CD14-positive monocyte (primary cell): ENCODE data around the gene TFAP2B. TPM values are rescaled to one million over a fixed set of nuclear protein-coding genes. Genes with fewer than 3 reads are reported as not detected.
A peak's percentile ranks its signal among the peaks of the same experiment; 100 is the strongest.

Experiments
- DNase-seq, 3 donors: peaks; one replicate each; pipeline ENCODE4 v3.0.0-alpha.2; 2011 to 2022
- H2AFZ ChIP-seq: 2 replicates; pipeline ENCODE4 v1.6.0; 2012; ENCODE audit warnings: mild to moderate bottlenecking, low read depth, low read length, inconsistent platforms; ENCODE audit not compliant: insufficient read depth, poor library complexity, severe bottlenecking
- H3K27ac ChIP-seq, 2 donors: 1 replicate in 1 of 2; 2 replicates in 1 of 2; pipeline ENCODE4 v1.5.1; 2012 to 2013; ENCODE audit warnings: low read length in 2 of 2, control low read depth in 1 of 2, inconsistent platforms in 1 of 2, low read depth in 1 of 2, mild to moderate bottlenecking in 1 of 2
- H3K27me3 ChIP-seq, 2 donors: one replicate each; pipeline versions ENCODE4 v1.6.0 to v1.6.1; 2011 to 2013; ENCODE audit warnings: low read length in 2 of 2; ENCODE audit not compliant: control insufficient read depth in 2 of 2, insufficient read depth in 2 of 2
- H3K36me3 ChIP-seq, 2 donors: replicated peaks in 1 of 2; 1 replicate in 1 of 2; 2 replicates in 1 of 2; pipeline versions ENCODE4 v1.5.1 to v1.6.1; 2012 to 2013; ENCODE audit warnings: low read length in 2 of 2, control low read depth in 1 of 2, inconsistent platforms in 1 of 2, mild to moderate bottlenecking in 1 of 2; ENCODE audit not compliant: insufficient read depth in 2 of 2, control insufficient read depth in 1 of 2
- H3K4me1 ChIP-seq, 2 donors: 1 replicate in 1 of 2; 2 replicates in 1 of 2; pipeline versions ENCODE4 v1.5.1 to v1.6.1; 2012 to 2013; ENCODE audit warnings: low read length in 2 of 2, control low read depth in 1 of 2, inconsistent platforms in 1 of 2, mild to moderate bottlenecking in 1 of 2, moderate library complexity in 1 of 2; ENCODE audit not compliant: insufficient read depth in 2 of 2, control insufficient read depth in 1 of 2
- H3K4me2 ChIP-seq: replicated peaks from 2 replicates; pipeline ENCODE3; 2012; ENCODE audit warnings: low read length, moderate library complexity, mild to moderate bottlenecking; ENCODE audit not compliant: poor library complexity, severe bottlenecking; ENCODE audit errors: extremely low read depth
- H3K4me3 ChIP-seq, 3 experiments: fragments of 200-600 bp in 1 of 3; sonication (generic) in 1 of 3; replicated peaks in 1 of 3; 1 replicate in 2 of 3; 2 replicates in 1 of 3; pipeline ENCODE4 v1.5.1; 2011 to 2013; ENCODE audit warnings: low read length in 3 of 3, mild to moderate bottlenecking in 3 of 3, control low read depth in 2 of 3, low read depth in 2 of 3, inconsistent platforms in 1 of 3, moderate library complexity in 1 of 3
- H3K79me2 ChIP-seq: 2 replicates; pipeline ENCODE4 v1.6.0; 2012; ENCODE audit warnings: mild to moderate bottlenecking, control low read depth, inconsistent platforms, low read length, moderate library complexity; ENCODE audit not compliant: insufficient read depth
- H3K9ac ChIP-seq: 2 replicates; pipeline ENCODE4 v1.6.0; 2017; ENCODE audit warnings: low read length, mild to moderate bottlenecking; ENCODE audit not compliant: insufficient read depth, poor library complexity, severe bottlenecking
- H3K9me3 ChIP-seq, 2 donors: replicated peaks in 1 of 2; 1 replicate in 1 of 2; 2 replicates in 1 of 2; pipeline versions ENCODE4 v1.5.1 to v1.6.1; 2012 to 2013; ENCODE audit warnings: low read length in 2 of 2, control low read depth in 1 of 2; ENCODE audit not compliant: control insufficient read depth in 1 of 2, insufficient read depth in 1 of 2
- H4K20me1 ChIP-seq: 2 replicates; pipeline ENCODE4 v1.6.0; 2012; ENCODE audit warnings: mild to moderate bottlenecking, low read length, control low read depth, moderate library complexity; ENCODE audit not compliant: insufficient read depth
- H3K27ac Mint-ChIP-seq, 7 donors: one replicate each; pipeline ENCODE4 v1.8.0; 2020; ENCODE audit warnings: mild to moderate bottlenecking in 7 of 7, mixed read lengths in 7 of 7, moderate library complexity in 6 of 7, inconsistent platforms in 2 of 7
- H3K27me3 Mint-ChIP-seq, 3 donors: one replicate each; pipeline ENCODE4 v1.8.0; 2021 to 2022; ENCODE audit warnings: low read depth in 3 of 3, mild to moderate bottlenecking in 3 of 3, mixed read lengths in 3 of 3, moderate library complexity in 3 of 3, inconsistent platforms in 1 of 3
- H3K36me3 Mint-ChIP-seq, 2 donors: one replicate each; pipeline ENCODE4 v1.8.0; 2020; ENCODE audit warnings: mixed read lengths in 2 of 2, inconsistent platforms in 1 of 2, mild to moderate bottlenecking in 1 of 2
- H3K4me1 Mint-ChIP-seq: one replicate; pipeline ENCODE4 v1.8.0; 2020; ENCODE audit warnings: mild to moderate bottlenecking, mixed read lengths
- H3K4me3 Mint-ChIP-seq, 2 donors: one replicate each; pipeline ENCODE4 v1.8.0; 2020; ENCODE audit warnings: mild to moderate bottlenecking in 2 of 2, mixed read lengths in 2 of 2, moderate library complexity in 1 of 2
- H3K9me3 Mint-ChIP-seq, 7 donors: one replicate each; pipeline ENCODE4 v1.8.0; 2020 to 2022; ENCODE audit warnings: mixed read lengths in 7 of 7, mild to moderate bottlenecking in 6 of 7, moderate library complexity in 6 of 7, inconsistent platforms in 2 of 7
- WGBS: methylation state at CpG from one replicate; pipeline ENCODE4 v1.1.5; 2013; ENCODE audit warnings: missing lambda C conversion rate; ENCODE audit not compliant: insufficient coverage; 5-methylcytosine and 5-hydroxymethylcytosine counted together
- intact Hi-C, 2 donors: fragments of 100-400 bp; cut with micrococcal nuclease; formaldehyde crosslinking; loops; one replicate each; pipeline versions ENCODE4 v1.15.0 to v1.15.1; 2023
- polyA plus RNA-seq, 3 donors: library from polyadenylated mRNA; depleted of rRNA in 1 of 3; unstranded in 2 of 3; stranded (reverse) in 1 of 3; fragments of 300-500 nt in 2 of 3; fragments of >200 nt in 1 of 3; fragmentation: Illumina TruSeq in 2 of 3; gene quantifications; 1 replicate in 2 of 3; 2 replicates in 1 of 3; pipeline ENCODE4 v1.2.3, GENCODE V29; 2012 to 2021
- TF ChIP-seq, protein P1 (sequence below): fragments of 200-600 bp; IDR thresholded peaks from one replicate; pipeline ENCODE4 v1.8.0; 2022; ENCODE audit warnings: antibody characterized with exemption, mild to moderate bottlenecking

The TFAP2B gene
- polyA plus RNA-seq, 3 donors, result not detected

DNA sequence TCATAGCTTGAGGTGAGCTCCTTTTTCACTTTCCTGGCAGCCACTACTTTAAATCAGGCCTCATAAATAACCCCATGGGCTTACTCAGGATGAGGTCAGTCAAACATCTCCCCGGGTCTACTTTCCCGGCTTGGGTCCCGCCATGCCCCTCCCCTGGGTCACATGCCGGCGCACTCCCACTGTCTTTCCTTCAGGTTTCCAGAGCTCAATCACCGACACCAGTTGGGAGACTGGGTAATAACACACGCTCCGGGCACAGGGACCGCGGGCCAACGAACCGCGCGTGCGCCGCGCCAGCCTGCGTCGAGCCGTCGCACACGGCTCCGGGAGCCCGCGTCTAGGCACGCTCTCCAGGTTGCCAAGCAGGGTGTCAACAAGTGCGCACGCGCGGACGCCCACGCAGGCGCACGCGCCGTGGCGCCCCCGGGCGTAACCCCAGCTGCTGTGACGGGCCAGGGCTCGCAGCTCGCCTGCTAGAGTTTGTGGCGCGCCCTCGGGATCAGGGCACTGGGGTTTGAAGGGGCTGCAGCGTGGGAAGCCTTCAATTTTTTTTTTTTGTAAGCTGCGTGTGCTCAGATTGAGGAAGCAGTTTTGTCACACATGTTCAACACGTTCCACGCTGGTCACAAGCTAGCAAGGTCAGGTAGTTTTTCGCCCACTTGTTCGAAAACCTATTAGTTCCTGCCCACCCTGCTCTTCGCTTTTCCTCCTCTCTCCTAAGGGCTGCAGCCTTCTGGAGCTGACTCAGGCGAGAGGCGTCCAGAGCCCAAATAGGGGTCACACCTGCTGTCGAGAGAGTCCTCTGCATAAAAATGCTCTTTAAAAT, 31.8 kb downstream of the TFAP2B start:
- peaks cover 14 to 49% of the 10 kb centered on the region in 2 donors for H3K9me3 ChIP-seq
- H3K27ac ChIP-seq, result no peak overlapping the region
- TF ChIP-seq, protein P1, sequence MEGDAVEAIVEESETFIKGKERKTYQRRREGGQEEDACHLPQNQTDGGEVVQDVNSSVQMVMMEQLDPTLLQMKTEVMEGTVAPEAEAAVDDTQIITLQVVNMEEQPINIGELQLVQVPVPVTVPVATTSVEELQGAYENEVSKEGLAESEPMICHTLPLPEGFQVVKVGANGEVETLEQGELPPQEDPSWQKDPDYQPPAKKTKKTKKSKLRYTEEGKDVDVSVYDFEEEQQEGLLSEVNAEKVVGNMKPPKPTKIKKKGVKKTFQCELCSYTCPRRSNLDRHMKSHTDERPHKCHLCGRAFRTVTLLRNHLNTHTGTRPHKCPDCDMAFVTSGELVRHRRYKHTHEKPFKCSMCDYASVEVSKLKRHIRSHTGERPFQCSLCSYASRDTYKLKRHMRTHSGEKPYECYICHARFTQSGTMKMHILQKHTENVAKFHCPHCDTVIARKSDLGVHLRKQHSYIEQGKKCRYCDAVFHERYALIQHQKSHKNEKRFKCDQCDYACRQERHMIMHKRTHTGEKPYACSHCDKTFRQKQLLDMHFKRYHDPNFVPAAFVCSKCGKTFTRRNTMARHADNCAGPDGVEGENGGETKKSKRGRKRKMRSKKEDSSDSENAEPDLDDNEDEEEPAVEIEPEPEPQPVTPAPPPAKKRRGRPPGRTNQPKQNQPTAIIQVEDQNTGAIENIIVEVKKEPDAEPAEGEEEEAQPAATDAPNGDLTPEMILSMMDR, result no peak
- no peak overlapping the region for H3K4me2 ChIP-seq
- no peak overlapping the region for H3K27ac Mint-ChIP-seq
- H3K27me3 Mint-ChIP-seq, result peaks cover 77 to 84% (median 77%) of the 10 kb centered on the region in 3 donors
- no peaks in the 10 kb centered on the region for H3K36me3 ChIP-seq
- WGBS, result 3% methylated on average over 55 of the region's 55 CpGs
- no peaks in the 10 kb centered on the region for H3K4me1 ChIP-seq
- H3K27me3 ChIP-seq, result peaks cover 79 to 80% of the 10 kb centered on the region in 2 donors
- peaks cover 0 to 33% (median 16%) of the 10 kb centered on the region in 7 donors for H3K9me3 Mint-ChIP-seq
- H3K79me2 ChIP-seq, result no peaks in the 10 kb centered on the region
- no peaks in the 10 kb centered on the region for H4K20me1 ChIP-seq
- no peak overlapping the region for H3K4me3 ChIP-seq
- no peak overlapping the region for H3K9ac ChIP-seq
- H2AFZ ChIP-seq, result no peak overlapping the region
- no peaks in the 10 kb centered on the region for H3K4me1 Mint-ChIP-seq
- H3K4me3 Mint-ChIP-seq, result peak overlapping the region in 1 of 2 donors; percentile 80
- no peak for DNase-seq
- H3K36me3 Mint-ChIP-seq, result peaks cover 0 to 3% of the 10 kb centered on the region in 2 donors
- intact Hi-C loops, result no loop called here

DNA sequence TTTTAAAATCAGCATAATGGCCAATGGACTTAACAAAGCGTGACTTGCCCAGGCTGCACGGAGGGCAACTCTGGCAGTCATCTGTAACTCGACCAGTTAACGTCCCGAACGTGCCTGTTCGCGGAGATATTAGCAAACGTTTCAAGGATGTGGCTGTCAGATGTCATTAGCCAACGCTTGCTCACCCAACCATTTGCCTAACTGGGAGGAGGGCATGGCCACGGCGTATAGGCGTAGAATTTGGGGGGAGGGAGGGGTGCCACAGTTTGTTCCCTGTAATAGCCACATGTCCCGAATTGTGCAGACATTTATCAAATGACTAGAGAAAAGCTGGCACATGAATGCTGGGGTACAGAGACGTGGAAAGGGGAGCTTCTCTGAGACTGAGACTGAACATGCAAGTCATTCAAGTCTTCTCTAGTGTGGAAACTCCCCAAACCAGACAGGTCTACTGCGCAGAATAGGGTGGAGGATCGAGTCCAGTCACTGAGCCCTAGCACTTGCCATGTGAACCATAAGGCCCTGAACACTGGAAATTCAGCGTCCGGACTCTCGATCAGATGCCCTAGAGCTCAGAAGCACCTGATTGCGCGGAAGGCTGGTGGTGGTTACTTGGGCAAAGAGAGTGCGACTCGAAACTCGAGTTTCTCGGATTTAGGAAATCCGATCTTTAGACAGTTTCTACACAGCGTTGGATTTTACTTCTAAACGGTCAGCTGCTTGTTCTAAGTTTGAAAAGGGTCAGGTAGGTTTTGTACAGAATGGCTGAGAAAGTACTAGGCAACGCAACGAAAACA, 32.6 kb downstream of the TFAP2B start:
- H3K4me1 Mint-ChIP-seq, result no peaks in the 10 kb centered on the region
- intact Hi-C loops, result no loop called here
- peaks cover 69 to 76% (median 72%) of the 10 kb centered on the region in 3 donors for H3K27me3 Mint-ChIP-seq
- peaks cover 0 to 28% (median 14%) of the 10 kb centered on the region in 7 donors for H3K9me3 Mint-ChIP-seq
- no peak overlapping the region for H3K9ac ChIP-seq
- H4K20me1 ChIP-seq, result no peaks in the 10 kb centered on the region
- H3K4me3 Mint-ChIP-seq, result peak overlapping the region in 1 of 2 donors; percentile 80
- H3K27ac ChIP-seq, result no peak overlapping the region
- peaks cover 0 to 3% of the 10 kb centered on the region in 2 donors for H3K36me3 Mint-ChIP-seq
- no peak overlapping the region for H3K4me2 ChIP-seq
- TF ChIP-seq, protein P1, result no peak
- no peak for DNase-seq
- H3K4me1 ChIP-seq, result no peaks in the 10 kb centered on the region
- 12% methylated on average over 23 of the region's 31 CpGs for WGBS
- H3K36me3 ChIP-seq, result no peaks in the 10 kb centered on the region
- no peak overlapping the region for H2AFZ ChIP-seq
- no peaks in the 10 kb centered on the region for H3K79me2 ChIP-seq
- peaks cover 70 to 72% of the 10 kb centered on the region in 2 donors for H3K27me3 ChIP-seq
- H3K27ac Mint-ChIP-seq, result peak overlapping the region in 1 of 7 donors; percentile 50
- peaks cover 14 to 41% of the 10 kb centered on the region in 2 donors for H3K9me3 ChIP-seq
- H3K4me3 ChIP-seq, result no peak overlapping the region
